Spleen (tissue), 3 donors: ENCODE results near the gene HDAC9.

Experiments used
- POLR2A ChIP-seq, 3 donors: fragments of 450-650 bp; IDR thresholded peaks; one replicate each; pipeline ENCODE4 v1.5.1; 2017; ENCODE audit warnings: antibody characterized with exemption in 3 of 3, mild to moderate bottlenecking in 1 of 3
- POLR2AphosphoS5 ChIP-seq, 3 donors: sonication (generic); formaldehyde crosslinking; IDR thresholded peaks; one replicate each; pipeline ENCODE4 v1.5.1; 2017; ENCODE audit warnings: antibody characterized with exemption in 3 of 3

DNA sequence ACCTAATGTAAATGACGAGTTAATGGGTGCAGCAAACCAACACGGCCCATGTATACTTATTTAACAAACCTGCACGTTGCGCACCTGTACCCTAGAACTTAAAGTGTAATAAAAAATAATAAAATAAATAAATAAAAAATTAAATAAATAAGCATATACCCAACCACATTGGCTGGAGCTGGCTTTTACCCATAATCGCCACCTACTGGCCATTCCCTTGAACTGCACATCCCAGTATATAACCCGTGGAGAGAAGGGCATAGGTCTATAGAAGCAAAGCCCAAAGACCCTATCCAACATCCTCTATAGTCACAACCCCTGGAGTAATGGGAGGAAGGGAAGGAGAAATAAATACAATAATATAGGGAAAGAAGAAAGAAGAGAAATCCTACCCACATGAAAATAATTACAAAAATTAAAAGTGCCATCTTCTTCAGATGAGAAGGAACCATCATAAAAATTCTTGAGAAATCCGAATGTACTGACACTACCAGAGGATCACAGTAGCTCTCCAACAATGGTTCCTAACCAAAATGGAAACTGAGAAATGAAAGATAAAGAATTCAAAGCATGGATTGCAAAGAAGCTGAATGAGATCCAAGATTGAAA lies 556.3 kb downstream of the HDAC9 start:
- TF ChIP-seq POLR2AphosphoS5 (IDR thresholded peaks at IDR 0.05) = no peak
- TF ChIP-seq POLR2A (IDR thresholded peaks at IDR 0.05) = no peak
